CD4-positive, alpha-beta T cell (primary cell): ENCODE measurements around the gene ZHX3. TPM values are rescaled to one million over a fixed set of nuclear protein-coding genes. Genes with fewer than 3 reads are reported as not detected.

Experiments
- ATAC-seq: fragments of 200-7000 bp; cut with Tn5 transposase; one replicate; pipeline ENCODE4 v1.10.0; 2022; ENCODE audit warnings: mild to moderate bottlenecking; ENCODE audit not compliant: poor library complexity
- CTCF ChIA-PET: fragments of 350-600 bp; sonication (Branson Sonifier 250); formaldehyde crosslinking; loops from one replicate; lab custom pipeline; 2021; ENCODE audit warnings: antibody characterized with exemption, inconsistent platforms; lab: Charles Lee
- POLR2A ChIA-PET: fragments of 350-600 bp; sonication (Branson Sonifier 250); formaldehyde crosslinking; loops from one replicate; lab custom pipeline; 2021; ENCODE audit warnings: antibody characterized with exemption, inconsistent platforms; lab: Charles Lee
- DNase-seq, 14 experiments: peaks; one replicate each; pipeline ENCODE4 v3.0.0-alpha.2; 2013 to 2020; ENCODE audit warnings: mixed read lengths in 2 of 14
- H3K27ac ChIP-seq, 2 donors: one replicate each; pipeline versions ENCODE4 v1.5.1 to v1.7.0; 2013; ENCODE audit warnings: low read length in 2 of 2, low read depth in 1 of 2, mild to moderate bottlenecking in 1 of 2
- H3K27me3 ChIP-seq, 2 experiments: 1 replicate in 1 of 2; 2 replicates in 1 of 2; pipeline versions ENCODE4 v1.6.1 to v1.7.0; 2013; ENCODE audit warnings: low read length in 2 of 2, control low read depth in 1 of 2, mild to moderate bottlenecking in 1 of 2, moderate library complexity in 1 of 2; ENCODE audit not compliant: insufficient read depth in 2 of 2, control insufficient read depth in 1 of 2
- H3K36me3 ChIP-seq: one replicate; pipeline ENCODE4 v1.6.1; 2013; ENCODE audit warnings: low read length, control low read depth; ENCODE audit not compliant: insufficient read depth
- H3K4me1 ChIP-seq: one replicate; pipeline ENCODE4 v1.6.1; 2013; ENCODE audit warnings: low read length, control low read depth; ENCODE audit not compliant: insufficient read depth
- H3K4me3 ChIP-seq: one replicate; pipeline ENCODE4 v1.5.1; 2013; ENCODE audit warnings: mild to moderate bottlenecking, low read length, moderate library complexity
- H3K9me3 ChIP-seq, 2 experiments: 1 replicate in 1 of 2; 2 replicates in 1 of 2; pipeline versions ENCODE4 v1.6.1 to v1.7.0; 2013; ENCODE audit warnings: low read length in 2 of 2, mild to moderate bottlenecking in 2 of 2, control low read depth in 1 of 2, moderate library complexity in 1 of 2; ENCODE audit not compliant: control insufficient read depth in 1 of 2, insufficient read depth in 1 of 2
- H3K27ac Mint-ChIP-seq: one replicate; pipeline ENCODE4 v1.8.0; 2020; ENCODE audit warnings: mixed read lengths
- H3K27me3 Mint-ChIP-seq: one replicate; pipeline ENCODE4 v1.8.0; 2021; ENCODE audit warnings: mixed read lengths
- H3K36me3 Mint-ChIP-seq: one replicate; pipeline ENCODE4 v1.8.0; 2021; ENCODE audit warnings: low read depth, mixed read lengths
- H3K4me1 Mint-ChIP-seq: one replicate; pipeline ENCODE4 v1.8.0; 2021; ENCODE audit warnings: low read depth, mixed read lengths
- H3K4me3 Mint-ChIP-seq: one replicate; pipeline ENCODE4 v1.8.0; 2020; ENCODE audit warnings: mild to moderate bottlenecking, mixed read lengths
- H3K9me3 Mint-ChIP-seq: one replicate; pipeline ENCODE4 v1.8.0; 2020; ENCODE audit warnings: mixed read lengths
- CTCF ChIP-seq: fragments of 200-600 bp; IDR thresholded peaks from one replicate; pipeline ENCODE4 v1.8.0; 2022; ENCODE audit warnings: antibody characterized with exemption, mild to moderate bottlenecking
- intact Hi-C, 2 experiments: fragments of 100-400 bp; cut with DNase I in 1 of 2; cut with micrococcal nuclease in 1 of 2; formaldehyde crosslinking; loops; one replicate each; pipeline versions ENCODE4 v1.15.1 to v1.9.0; 2023 to 2025; cut with DNase I, micrococcal nuclease
- total RNA-seq, 174 experiments: library from RNA in 2 of 174; stranded (reverse) in 2 of 174; gene quantifications; one replicate each; pipeline ENCODE4 v1.2.3 and lab custom pipeline; 2021 to 2026

Gene ZHX3
- total RNA-seq, 2 experiments from 2014 or later, result 6.6 to 7.6 TPM

DNA sequence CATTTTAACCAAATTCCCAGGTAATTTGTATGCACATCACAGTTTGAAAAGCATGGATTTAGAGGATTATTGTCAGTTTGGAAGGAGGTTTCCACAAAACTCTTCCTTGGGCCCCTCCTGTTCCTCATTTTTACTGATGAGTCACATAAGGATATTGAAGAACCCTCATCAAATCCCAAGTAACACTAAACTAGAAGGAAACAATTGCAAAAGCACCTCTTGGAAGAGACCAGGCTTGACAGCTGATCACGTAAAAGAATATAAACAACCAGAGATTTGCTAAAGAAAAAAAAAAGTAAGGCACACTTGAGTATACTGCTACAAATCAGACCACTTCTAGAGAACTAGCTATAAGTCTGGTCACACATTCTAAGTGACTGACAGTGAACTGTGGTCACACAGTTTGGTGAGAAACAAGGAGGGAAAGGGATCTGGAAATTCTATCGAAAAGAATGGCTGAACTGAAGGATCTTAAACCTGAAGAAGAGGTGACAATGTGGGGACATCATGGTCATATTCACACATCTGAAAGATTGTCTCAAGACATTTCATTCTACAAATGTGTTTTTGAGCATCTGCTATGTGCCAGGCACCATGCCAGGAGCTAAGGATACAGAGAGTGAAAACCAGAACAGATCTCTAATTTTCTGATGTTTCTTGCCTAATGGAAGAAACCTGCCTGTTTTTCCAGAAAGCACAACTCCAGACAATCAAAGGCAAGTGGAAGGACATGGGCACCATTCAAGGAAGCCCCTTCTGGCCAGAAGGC is 24.1 kb downstream of the ZHX3 start:
- Histone ChIP-seq H3K27me3 (no peaks in the 10 kb centered on the region), H3K27ac (no peak overlapping the region), H3K9me3 (no peaks in the 10 kb centered on the region), H3K4me3 (no peak overlapping the region), H3K36me3 (no peaks in the 10 kb centered on the region), H3K4me1 (no peaks in the 10 kb centered on the region)
- no peak for TF ChIP-seq CTCF
- Mint-ChIP-seq H3K36me3 (no peaks in the 10 kb centered on the region), H3K9me3 (no peaks in the 10 kb centered on the region), H3K4me3 (no peak overlapping the region), H3K27ac (no peak overlapping the region), H3K27me3 (no peaks in the 10 kb centered on the region), H3K4me1 (no peaks in the 10 kb centered on the region)
- POLR2A ChIA-PET, result no interaction called here
- DNase-seq (no peak), ATAC-seq (no peak)
- intact Hi-C loops, result no loop called here
- CTCF ChIA-PET, result no interaction called here

DNA sequence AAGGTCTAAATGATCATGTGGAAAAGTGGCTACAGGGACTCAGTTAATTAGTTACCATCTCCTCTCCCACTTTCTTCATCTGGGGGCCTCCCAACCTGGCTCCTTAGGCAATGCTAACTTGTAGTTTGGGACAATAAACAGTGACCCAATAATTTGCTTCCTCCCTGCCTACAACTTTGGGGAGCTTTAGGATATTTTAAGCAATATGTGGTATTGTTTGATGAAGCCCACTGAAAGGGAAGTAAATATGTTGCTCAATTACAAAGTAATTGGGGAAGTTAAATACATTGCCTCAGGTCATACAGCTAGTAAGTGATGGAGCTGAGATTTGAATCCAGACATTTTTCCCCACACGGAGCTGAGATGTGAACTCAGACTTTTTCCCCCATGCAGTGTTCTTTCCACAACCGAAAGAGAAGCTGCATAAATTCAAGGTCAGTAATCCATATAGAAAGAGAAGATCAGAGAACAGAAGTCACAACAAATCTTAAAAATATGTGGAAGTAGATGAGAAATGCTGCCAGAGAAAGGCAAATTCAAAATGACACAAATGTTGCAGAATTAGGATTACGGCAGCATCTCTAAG is 26.6 kb downstream of the ZHX3 start:
- Mint-ChIP-seq H3K4me1 (no peaks in the 10 kb centered on the region), H3K9me3 (peaks cover 12% of the 10 kb centered on the region), H3K36me3 (peaks cover 7% of the 10 kb centered on the region), H3K4me3 (no peak overlapping the region), H3K27ac (no peak overlapping the region), H3K27me3 (no peaks in the 10 kb centered on the region)
- H3K4me1 ChIP-seq, result no peaks in the 10 kb centered on the region
- peaks cover 0 to 11% of the 10 kb centered on the region in 2 experiments for H3K9me3 ChIP-seq
- TF ChIP-seq CTCF, result no peak
- ChIA-PET POLR2A (no interaction called here), CTCF (no interaction called here)
- intact Hi-C loops, result no loop called here
- H3K27ac ChIP-seq, result no peak overlapping the region
- ATAC-seq, result no peak
- H3K36me3 ChIP-seq, result no peaks in the 10 kb centered on the region
- DNase-seq, result peak in 3 of 14 experiments; percentile 2 to 7 (median 5)
- no peaks in the 10 kb centered on the region for H3K27me3 ChIP-seq
- no peak overlapping the region for H3K4me3 ChIP-seq

DNA sequence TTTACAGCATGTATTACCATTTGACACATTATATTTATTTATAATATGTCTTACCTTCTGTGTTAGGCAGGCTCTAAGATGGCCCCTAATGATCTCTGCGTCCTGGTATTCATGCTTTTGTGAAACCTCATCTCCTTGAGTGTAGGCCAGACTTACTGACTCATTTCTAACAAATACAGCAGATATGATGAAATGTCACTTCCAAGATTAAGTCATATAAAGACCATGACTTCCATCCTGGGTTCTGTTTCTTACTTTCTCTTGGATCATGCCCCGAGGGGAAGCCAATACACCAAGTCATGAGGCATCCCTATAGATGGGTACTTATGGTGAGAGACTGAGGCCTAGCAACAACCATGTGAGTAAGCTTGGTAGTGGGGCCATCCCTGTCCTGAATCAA is 30.2 kb downstream of the ZHX3 start:
- H3K4me1 Mint-ChIP-seq, result no peaks in the 10 kb centered on the region
- H3K9me3 Mint-ChIP-seq, result peaks cover 12% of the 10 kb centered on the region
- POLR2A ChIA-PET, result no interaction called here
- DNase-seq, result no peak
- no peaks in the 10 kb centered on the region for H3K27me3 Mint-ChIP-seq
- H3K27ac Mint-ChIP-seq, result no peak overlapping the region
- TF ChIP-seq CTCF, result no peak
- Histone ChIP-seq H3K4me1 (no peaks in the 10 kb centered on the region), H3K4me3 (no peak overlapping the region), H3K27me3 (no peaks in the 10 kb centered on the region), H3K27ac (no peak overlapping the region), H3K36me3 (no peaks in the 10 kb centered on the region), H3K9me3 (peaks cover 0 to 12% of the 10 kb centered on the region in 2 experiments)
- no peak overlapping the region for H3K4me3 Mint-ChIP-seq
- CTCF ChIA-PET, result no interaction called here
- peaks cover 7% of the 10 kb centered on the region for H3K36me3 Mint-ChIP-seq
- intact Hi-C loops, result no loop called here
- no peak for ATAC-seq
